T-cell (primary cell): ENCODE data around the gene INKA1. TPM values are rescaled to one million over a fixed set of nuclear protein-coding genes. Genes with fewer than 3 reads are reported as not detected.
A peak's percentile ranks its signal among the peaks of the same experiment; 100 is the strongest.

ENCODE experiments used
- ATAC-seq, 4 experiments: fragments of 200-7000 bp in 3 of 4; fragments of 150-1000 bp in 1 of 4; cut with Tn5 transposase; replicated peaks in 1 of 4; 1 replicate in 3 of 4; 2 replicates in 1 of 4; pipeline ENCODE4 v1.10.0; 2021; ENCODE audit warnings: moderate library complexity in 3 of 4, mild to moderate bottlenecking in 2 of 4, moderate number of reproducible peaks in 1 of 4
- CTCF ChIA-PET, 2 donors: fragments of 300-600 bp; sonication (Branson Sonifier 250); formaldehyde crosslinking; loops; one replicate each; lab custom pipeline; 2022; ENCODE audit warnings: antibody characterized with exemption in 2 of 2; lab: Charles Lee
- POLR2A ChIA-PET, 2 donors: fragments of 300-600 bp; sonication (Branson Sonifier 250); formaldehyde crosslinking; loops; one replicate each; lab custom pipeline; 2022; ENCODE audit warnings: antibody characterized with exemption in 2 of 2; lab: Charles Lee
- DNase-seq, 35 experiments: peaks; one replicate each; pipeline versions ENCODE4 v3.0.0 to v3.0.0-alpha.2; 2013 to 2023
- H3K27ac ChIP-seq: one replicate; pipeline ENCODE4 v1.5.1; 2013; ENCODE audit warnings: low read length
- H3K27me3 ChIP-seq, 2 experiments: replicated peaks in 1 of 2; 1 replicate in 1 of 2; 2 replicates in 1 of 2; pipeline versions ENCODE4 v1.6.1 to v1.7.0; 2013; ENCODE audit warnings: low read length in 1 of 2, mixed read lengths in 1 of 2; ENCODE audit not compliant: control insufficient read depth in 2 of 2, insufficient read depth in 2 of 2; ENCODE audit errors: extremely low read depth in 1 of 2
- H3K36me3 ChIP-seq, 2 donors: 1 replicate in 1 of 2; 2 replicates in 1 of 2; pipeline versions ENCODE4 v1.6.1 to v1.7.0; 2013; ENCODE audit warnings: low read length in 1 of 2; ENCODE audit not compliant: control insufficient read depth in 2 of 2, insufficient read depth in 1 of 2; ENCODE audit errors: extremely low read depth in 1 of 2
- H3K4me1 ChIP-seq, 2 experiments: 1 replicate in 1 of 2; 2 replicates in 1 of 2; pipeline versions ENCODE4 v1.6.1 to v1.7.0; 2013; ENCODE audit warnings: low read length in 2 of 2, mixed read lengths in 1 of 2; ENCODE audit not compliant: insufficient read depth in 2 of 2, control insufficient read depth in 1 of 2; ENCODE audit errors: extremely low read depth in 1 of 2
- H3K4me3 ChIP-seq, 2 donors: 1 replicate in 1 of 2; 2 replicates in 1 of 2; pipeline versions ENCODE4 v1.5.1 to v1.7.0; 2013; ENCODE audit warnings: mild to moderate bottlenecking in 2 of 2, low read length in 1 of 2, moderate library complexity in 1 of 2; ENCODE audit not compliant: control insufficient read depth in 1 of 2; ENCODE audit errors: extremely low read depth in 1 of 2
- H3K9me3 ChIP-seq: 2 replicates; pipeline ENCODE4 v1.7.0; 2013
- H3K27ac Mint-ChIP-seq, 2 donors: one replicate each; pipeline ENCODE4 v1.8.0; 2020 to 2021; ENCODE audit warnings: mild to moderate bottlenecking in 2 of 2, mixed read lengths in 2 of 2
- H3K27me3 Mint-ChIP-seq, 2 donors: one replicate each; pipeline ENCODE4 v1.8.0; 2021 to 2022; ENCODE audit warnings: mixed read lengths in 2 of 2
- H3K36me3 Mint-ChIP-seq: one replicate; pipeline ENCODE4 v1.8.0; 2021; ENCODE audit warnings: mixed read lengths
- H3K4me1 Mint-ChIP-seq, 3 donors: one replicate each; pipeline ENCODE4 v1.8.0; 2020 to 2022; ENCODE audit warnings: mixed read lengths in 3 of 3, mild to moderate bottlenecking in 1 of 3
- H3K4me3 Mint-ChIP-seq, 3 donors: one replicate each; pipeline ENCODE4 v1.8.0; 2020 to 2022; ENCODE audit warnings: mild to moderate bottlenecking in 3 of 3, mixed read lengths in 3 of 3, moderate library complexity in 3 of 3
- H3K9me3 Mint-ChIP-seq, 3 donors: one replicate each; pipeline ENCODE4 v1.8.0; 2020 to 2022; ENCODE audit warnings: mixed read lengths in 3 of 3
- WGBS: methylation state at CpG from one replicate; pipeline ENCODE4 v1.1.5; 2013; ENCODE audit warnings: missing lambda C conversion rate; ENCODE audit not compliant: insufficient coverage; 5-methylcytosine and 5-hydroxymethylcytosine counted together
- total RNA-seq, 35 experiments: library from RNA in 6 of 35; stranded (reverse) in 6 of 35; fragments of 120-200 nt in 1 of 35; gene quantifications; one replicate each; pipeline versions ENCODE4 v1.2.1 to v1.2.4 and lab custom pipeline; 2013 to 2026

Gene INKA1
- total RNA-seq, 5 donors from 2014 or later (not counting 1 experiment from before 2014, with no cell fraction given) = 0.73 to 2.7 (median 1.8) TPM

- ChIA-PET POLR2A (no interaction called here), CTCF (no interaction called here)
- WGBS = no CpG with 5 or more reads among the region's 4 CpGs
- no peak for ATAC-seq
- no peak overlapping the region for H3K4me3 ChIP-seq
- Mint-ChIP-seq H3K4me1 (peaks cover 19 to 24% (median 19%) of the 10 kb centered on the region in 3 donors), H3K27ac (no peak overlapping the region), H3K27me3 (no peaks in the 10 kb centered on the region), H3K36me3 (peaks cover 14% of the 10 kb centered on the region), H3K4me3 (no peak overlapping the region), H3K9me3 (no peaks in the 10 kb centered on the region)
- H3K9me3 ChIP-seq = no peaks in the 10 kb centered on the region
- H3K36me3 ChIP-seq = peaks cover 2 to 7% of the 10 kb centered on the region in 2 donors
- no peaks in the 10 kb centered on the region for H3K27me3 ChIP-seq
- no peak overlapping the region for H3K27ac ChIP-seq
- H3K4me1 ChIP-seq = no peaks in the 10 kb centered on the region
- DNase-seq = no peak
Observed at GRCh38 chr3:49763981-49764380, 39.1 kb upstream of the INKA1 start.

- ChIA-PET POLR2A (no interaction called here), CTCF (interaction anchor here in 1 of 2 donors (0.5 to 1.0 kb wide), 2 partner anchors 14 to 1981 kb away, joined by 3 to 5 read pairs; no protein-coding TSS in a partner anchor)
- H3K27ac Mint-ChIP-seq = no peak overlapping the region
- H3K27me3 ChIP-seq = no peaks in the 10 kb centered on the region
- DNase-seq = no peak
- H3K36me3 ChIP-seq = peaks cover 5 to 7% of the 10 kb centered on the region in 2 donors
- H3K9me3 Mint-ChIP-seq = no peaks in the 10 kb centered on the region
- no peak overlapping the region for H3K4me3 ChIP-seq
- H3K36me3 Mint-ChIP-seq = peaks cover 17% of the 10 kb centered on the region
- peaks cover 16 to 45% (median 42%) of the 10 kb centered on the region in 3 donors for H3K4me1 Mint-ChIP-seq
- ATAC-seq = no peak
- H3K27ac ChIP-seq = no peak overlapping the region
- H3K4me3 Mint-ChIP-seq = no peak overlapping the region
- H3K9me3 ChIP-seq = no peaks in the 10 kb centered on the region
- H3K27me3 Mint-ChIP-seq = no peaks in the 10 kb centered on the region
- no CpG with 5 or more reads among the region's 3 CpGs for WGBS
- peaks cover 0 to 3% of the 10 kb centered on the region in 2 experiments for H3K4me1 ChIP-seq
Observed at GRCh38 chr3:49769286-49769915, 33.7 kb upstream of the INKA1 start.

GRCh38 chr3:49769926-49770325, 33.1 kb upstream of the INKA1 start:
- Mint-ChIP-seq H3K27me3 (no peaks in the 10 kb centered on the region), H3K9me3 (no peaks in the 10 kb centered on the region), H3K4me3 (no peak overlapping the region), H3K4me1 (peaks cover 17 to 45% (median 44%) of the 10 kb centered on the region in 3 donors), H3K27ac (no peak overlapping the region), H3K36me3 (peaks cover 12% of the 10 kb centered on the region)
- Histone ChIP-seq H3K27ac (no peak overlapping the region), H3K9me3 (no peaks in the 10 kb centered on the region), H3K4me3 (no peak overlapping the region), H3K36me3 (peaks cover 6 to 7% of the 10 kb centered on the region in 2 donors), H3K27me3 (no peaks in the 10 kb centered on the region), H3K4me1 (peaks cover 0 to 3% of the 10 kb centered on the region in 2 experiments)
- ATAC-seq = no peak
- no peak for DNase-seq
- POLR2A ChIA-PET = no interaction called here
- CTCF ChIA-PET = interaction anchor here in 1 of 2 donors (0.5 kb wide), 1 partner anchor 1981 kb away, joined by 3 read pairs; no protein-coding TSS in a partner anchor

GRCh38 chr3:49771340-49771938, 31.6 kb upstream of the INKA1 start:
- no CpG with 5 or more reads among the region's 1 CpG for WGBS
- no peak overlapping the region for H3K4me3 Mint-ChIP-seq

GRCh38 chr3:49772703-49773102, 30.4 kb upstream of the INKA1 start:
- Histone ChIP-seq H3K27me3 (no peaks in the 10 kb centered on the region), H3K4me1 (peaks cover 0 to 3% of the 10 kb centered on the region in 2 experiments), H3K9me3 (no peaks in the 10 kb centered on the region), H3K4me3 (no peak overlapping the region), H3K36me3 (peaks cover 5 to 15% of the 10 kb centered on the region in 2 donors), H3K27ac (no peak overlapping the region)
- ChIA-PET POLR2A (no interaction called here), CTCF (interaction anchor here in 1 of 2 donors (0.7 kb wide), 1 partner anchor 478 kb away, joined by 4 read pairs; no protein-coding TSS in a partner anchor)
- no peak overlapping the region for H3K27ac Mint-ChIP-seq
- no peaks in the 10 kb centered on the region for H3K9me3 Mint-ChIP-seq
- no CpG with 5 or more reads among the region's 2 CpGs for WGBS
- H3K27me3 Mint-ChIP-seq = no peaks in the 10 kb centered on the region
- DNase-seq (peak in 1 of 35 experiments; percentile 3), ATAC-seq (no peak)
- no peak overlapping the region for H3K4me3 Mint-ChIP-seq
- peaks cover 20% of the 10 kb centered on the region for H3K36me3 Mint-ChIP-seq
- peaks cover 30 to 53% (median 50%) of the 10 kb centered on the region in 3 donors for H3K4me1 Mint-ChIP-seq

More at GRCh38 chr3:49771340-49771938, 31.6 kb upstream of the INKA1 start:
- ChIA-PET CTCF (interaction anchor here in 1 of 2 donors (0.9 kb wide), 1 partner anchor 31 kb away, joined by 3 read pairs; no protein-coding TSS in a partner anchor), POLR2A (interaction anchor here in 1 of 2 donors (0.7 kb wide), 1 partner anchor 23 kb away, joined by 3 read pairs; no protein-coding TSS in a partner anchor)
- no peak for ATAC-seq
- Mint-ChIP-seq H3K36me3 (peaks cover 14% of the 10 kb centered on the region), H3K9me3 (no peaks in the 10 kb centered on the region), H3K27me3 (no peaks in the 10 kb centered on the region), H3K27ac (no peak overlapping the region), H3K4me1 (peaks cover 24 to 47% (median 44%) of the 10 kb centered on the region in 3 donors)
- H3K27ac ChIP-seq = no peak overlapping the region
- DNase-seq = no peak
- no peaks in the 10 kb centered on the region for H3K27me3 ChIP-seq
- H3K4me3 ChIP-seq = no peak overlapping the region
- H3K4me1 ChIP-seq = peaks cover 0 to 3% of the 10 kb centered on the region in 2 experiments
- H3K9me3 ChIP-seq = no peaks in the 10 kb centered on the region
- H3K36me3 ChIP-seq = peaks cover 3 to 13% of the 10 kb centered on the region in 2 donors

GRCh38 chr3:49775538-49775937, 27.5 kb upstream of the INKA1 start:
- ChIA-PET CTCF (no interaction called here), POLR2A (no interaction called here)
- H3K4me3 Mint-ChIP-seq = no peak overlapping the region
- DNase-seq (no peak), ATAC-seq (no peak)
- no peak overlapping the region for H3K27ac Mint-ChIP-seq
- peaks cover 17% of the 10 kb centered on the region for H3K36me3 Mint-ChIP-seq
- Histone ChIP-seq H3K36me3 (peaks cover 6 to 16% of the 10 kb centered on the region in 2 donors), H3K4me1 (peaks cover 4% of the 10 kb centered on the region in 2 experiments), H3K27me3 (no peaks in the 10 kb centered on the region), H3K9me3 (no peaks in the 10 kb centered on the region), H3K4me3 (no peak overlapping the region), H3K27ac (no peak overlapping the region)
- no peaks in the 10 kb centered on the region for H3K27me3 Mint-ChIP-seq
- H3K9me3 Mint-ChIP-seq = no peaks in the 10 kb centered on the region
- WGBS = no CpG with 5 or more reads among the region's 3 CpGs
- peaks cover 37 to 51% (median 49%) of the 10 kb centered on the region in 3 donors for H3K4me1 Mint-ChIP-seq
